Heart left ventricle (tissue), 16 donors: Measurements from ENCODE around the gene GET4. TPM values are rescaled to one million over a fixed set of nuclear protein-coding genes. Genes with fewer than 3 reads are reported as not detected.

Experiments
- ATAC-seq, 4 donors: fragments of 200-7000 bp; cut with Tn5 transposase; one replicate each; pipeline ENCODE4 v1.9.1; 2020 to 2022; ENCODE audit warnings: moderate library complexity in 4 of 4, mild to moderate bottlenecking in 3 of 4, moderate number of reproducible peaks in 1 of 4
- DNase-seq, 5 donors: peaks; one replicate each; pipeline ENCODE4 v3.0.0-alpha.2; 2020
- H3K27ac ChIP-seq, 12 donors: fragments of 200-600 bp; sonication (generic) in 4 of 12; one replicate each; pipeline versions ENCODE4 v1.5.0 to v1.8.0; 2016 to 2022; ENCODE audit warnings: mild to moderate bottlenecking in 2 of 12
- H3K27me3 ChIP-seq, 9 donors: fragments of 200-600 bp; sonication (generic) in 2 of 9; one replicate each; pipeline versions ENCODE4 v1.5.1 to v1.8.0; 2016 to 2022; ENCODE audit warnings: mild to moderate bottlenecking in 3 of 9
- H3K36me3 ChIP-seq, 9 donors: fragments of 200-600 bp; sonication (generic) in 2 of 9; one replicate each; pipeline versions ENCODE4 v1.5.0 to v1.8.0; 2018 to 2022; ENCODE audit warnings: mild to moderate bottlenecking in 2 of 9
- H3K4me1 ChIP-seq, 12 donors: fragments of 200-600 bp; sonication (generic) in 4 of 12; one replicate each; pipeline versions ENCODE4 v1.5.0 to v1.8.0; 2016 to 2022; ENCODE audit warnings: mild to moderate bottlenecking in 3 of 12
- H3K4me3 ChIP-seq, 12 donors: fragments of 200-600 bp; sonication (generic) in 4 of 12; one replicate each; pipeline versions ENCODE4 v1.5.0 to v1.8.0; 2017 to 2022; ENCODE audit warnings: mild to moderate bottlenecking in 9 of 12, moderate library complexity in 4 of 12
- H3K9me3 ChIP-seq, 12 donors: fragments of 200-600 bp; sonication (generic) in 4 of 12; one replicate each; pipeline versions ENCODE4 v1.5.0 to v1.8.0; 2016 to 2022; ENCODE audit warnings: mild to moderate bottlenecking in 1 of 12
- POLR2A ChIP-seq, 2 donors: fragments of 450-650 bp; IDR thresholded peaks; one replicate each; pipeline ENCODE4 v1.6.1; 2017; ENCODE audit warnings: antibody characterized with exemption in 2 of 2, mild to moderate bottlenecking in 2 of 2, moderate library complexity in 2 of 2
- WGBS, 4 donors: extraction: QIAGEN DNeasy Blood & Tissue Kit in 2 of 4; methylation state at CpG; one replicate each; pipeline versions ENCODE4 v1.1.5 to v1.1.7; 2013 to 2018; 5-methylcytosine and 5-hydroxymethylcytosine counted together
- intact Hi-C, 10 donors: fragments of 100-400 bp; cut with DNase I; formaldehyde crosslinking; loops; one replicate each; pipeline versions ENCODE4 v1.11.1 to v1.14.2; 2022
- polyA plus RNA-seq, 2 donors: library from polyadenylated mRNA; stranded (reverse); fragments of 200-250 nt; gene quantifications; one replicate each; pipeline ENCODE4 v1.2.3, GENCODE V29; 2013
- total RNA-seq, 9 donors: library from RNA; depleted of rRNA in 2 of 9; stranded (reverse); fragments of >200 nt in 2 of 9; fragmentation: NEBNext Ultra II Directional in 3 of 9; extraction: Animal tissue kit (Norgen Biotek cat#: 25700) in 3 of 9; gene quantifications; one replicate each; pipeline versions ENCODE4 v1.1.0 to v1.2.4, GENCODE V29; 2016 to 2023
- TF ChIP-seq, protein P1 (sequence below), 12 donors: fragments of 200-600 bp; sonication (generic) in 4 of 12; IDR thresholded peaks; one replicate each; pipeline versions ENCODE4 v1.5.0 to v1.8.0; 2018 to 2022; ENCODE audit warnings: antibody characterized with exemption in 12 of 12, mild to moderate bottlenecking in 5 of 12
- donor health status: ischemic (EF 13 %, LVEDD 7.1; RV severe dilation, severe dysfunction).
- donor health status: healthy with polysubstance abuse.
- donor health status: DM: no; HTN: yes; CAD: no.
- donor health status: DM: no; HTN: no; CAD: no.
- donor health status: ischemic (EF 25% LVEDD 6.9; RV normal size, moderate dysfunction).
- donor health status: ischemic (EF 25% LVEDD 5.7; RV mildly dilated, moderate dysfunction).
- donor health status: healthy.
- donor health status: DM: yes; HTN: yes; CAD: no.
- donor health status: ischemic (EF 35%, LVEDD 5.7; RV mildly dilated, moderate dysfunction).
- donor health status: nonischemic (EF 11% LVEDD 7.7; RV severe dilation, severe dysfunction).
- donor health status: DM: yes; HTN: yes; CAD: no.
- donor health status: PGD.
- donor health status: ischemic (EF 29% LVEDD 5.4; RV normal size, mild dysfunction).
- donor health status: nonischemic (EF 23%, LVEDD 6.1; RV moderate dilation, normal function).

Gene GET4
- total and polyA plus RNA-seq, 11 donors = 14.6 to 34.1 (median 19.7) TPM

DNA sequence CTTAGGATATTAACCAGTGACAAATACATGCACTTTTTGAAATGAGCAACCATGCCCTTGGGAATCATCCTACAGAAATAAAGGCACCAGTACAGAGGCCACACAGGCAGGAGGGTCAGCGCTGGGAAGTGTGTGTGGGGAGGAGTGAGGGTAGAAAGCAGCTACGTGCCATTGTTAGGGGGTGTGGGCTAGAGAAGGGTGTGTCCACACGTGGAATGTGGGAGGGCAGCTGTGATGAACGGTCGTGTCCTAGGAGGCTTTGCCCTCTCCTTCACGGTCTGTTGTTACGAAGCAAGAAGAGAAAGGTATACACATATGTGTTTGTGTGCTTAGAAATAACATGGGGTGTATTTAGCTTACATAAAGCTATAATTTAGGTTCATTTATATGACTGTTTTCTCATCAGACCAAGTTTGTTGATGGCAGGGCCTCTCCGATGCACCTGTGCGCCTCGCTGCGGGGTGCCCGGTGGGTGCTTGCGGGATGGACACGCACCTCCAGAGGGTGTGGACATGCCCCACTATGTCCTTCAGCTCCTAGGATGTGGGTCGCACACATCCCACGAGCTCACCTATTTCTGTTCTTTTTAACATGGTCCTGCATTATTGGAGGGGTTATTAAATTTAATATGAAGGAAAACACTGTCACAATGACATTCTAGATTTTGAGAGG, 16.9 kb upstream of the GET4 start:
- no peak overlapping the region for H3K27ac ChIP-seq
- DNase-seq (no peak), ATAC-seq (no peak)
- H3K27me3 ChIP-seq = no peaks in the 10 kb centered on the region
- no peaks in the 10 kb centered on the region for H3K9me3 ChIP-seq
- H3K36me3 ChIP-seq = peaks cover 8 to 100% (median 95%) of the 10 kb centered on the region in 9 donors
- no peaks in the 10 kb centered on the region for H3K4me1 ChIP-seq
- intact Hi-C loops = loop anchor here in 2 of 10 donors (10.0 kb wide), 1 partner anchor 535 kb away; no protein-coding TSS in a partner anchor
- no peak overlapping the region for H3K4me3 ChIP-seq
- TF ChIP-seq POLR2A (IDR thresholded peaks at IDR 0.05) = no peak
- TF ChIP-seq, protein P1, sequence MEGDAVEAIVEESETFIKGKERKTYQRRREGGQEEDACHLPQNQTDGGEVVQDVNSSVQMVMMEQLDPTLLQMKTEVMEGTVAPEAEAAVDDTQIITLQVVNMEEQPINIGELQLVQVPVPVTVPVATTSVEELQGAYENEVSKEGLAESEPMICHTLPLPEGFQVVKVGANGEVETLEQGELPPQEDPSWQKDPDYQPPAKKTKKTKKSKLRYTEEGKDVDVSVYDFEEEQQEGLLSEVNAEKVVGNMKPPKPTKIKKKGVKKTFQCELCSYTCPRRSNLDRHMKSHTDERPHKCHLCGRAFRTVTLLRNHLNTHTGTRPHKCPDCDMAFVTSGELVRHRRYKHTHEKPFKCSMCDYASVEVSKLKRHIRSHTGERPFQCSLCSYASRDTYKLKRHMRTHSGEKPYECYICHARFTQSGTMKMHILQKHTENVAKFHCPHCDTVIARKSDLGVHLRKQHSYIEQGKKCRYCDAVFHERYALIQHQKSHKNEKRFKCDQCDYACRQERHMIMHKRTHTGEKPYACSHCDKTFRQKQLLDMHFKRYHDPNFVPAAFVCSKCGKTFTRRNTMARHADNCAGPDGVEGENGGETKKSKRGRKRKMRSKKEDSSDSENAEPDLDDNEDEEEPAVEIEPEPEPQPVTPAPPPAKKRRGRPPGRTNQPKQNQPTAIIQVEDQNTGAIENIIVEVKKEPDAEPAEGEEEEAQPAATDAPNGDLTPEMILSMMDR (IDR thresholded peaks at IDR 0.05) = no peak
- 66 to 73% (median 69%) methylated on average over 16 of the region's 16 CpGs for WGBS, 4 donors

DNA sequence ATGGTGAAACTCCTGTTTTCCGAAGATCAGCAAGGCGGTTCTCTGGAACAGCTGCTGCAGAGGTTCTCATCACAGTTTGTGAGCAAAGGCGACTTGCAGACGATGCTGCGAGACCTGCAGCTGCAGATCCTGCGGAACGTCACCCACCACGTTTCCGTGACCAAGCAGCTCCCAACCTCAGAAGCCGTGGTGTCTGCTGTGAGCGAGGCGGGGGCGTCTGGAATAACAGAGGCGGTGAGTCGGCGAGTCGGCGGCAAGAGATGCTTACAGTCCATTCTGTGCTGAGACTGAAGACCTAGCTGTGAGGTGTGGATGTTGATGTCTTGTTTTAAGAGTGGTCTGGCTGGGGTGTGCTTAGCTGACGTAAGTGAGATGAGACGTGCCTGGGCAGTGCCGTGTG, 16.2 kb upstream of the GET4 start:
- WGBS, 4 donors = 90 to 94% (median 93%) methylated on average over 21 of the region's 21 CpGs
- intact Hi-C loops = loop anchor here in 2 of 10 donors (10.0 kb wide), 1 partner anchor 535 kb away; no protein-coding TSS in a partner anchor
- Histone ChIP-seq H3K4me3 (no peak overlapping the region), H3K27me3 (no peaks in the 10 kb centered on the region), H3K27ac (no peak overlapping the region), H3K36me3 (peaks cover 8 to 100% (median 95%) of the 10 kb centered on the region in 9 donors), H3K9me3 (no peaks in the 10 kb centered on the region), H3K4me1 (no peaks in the 10 kb centered on the region)
- no peak for DNase-seq
- no peak for ATAC-seq
- TF ChIP-seq POLR2A (IDR thresholded peaks at IDR 0.05) = no peak
- TF ChIP-seq, protein P1 (IDR thresholded peaks at IDR 0.05) = no peak

DNA sequence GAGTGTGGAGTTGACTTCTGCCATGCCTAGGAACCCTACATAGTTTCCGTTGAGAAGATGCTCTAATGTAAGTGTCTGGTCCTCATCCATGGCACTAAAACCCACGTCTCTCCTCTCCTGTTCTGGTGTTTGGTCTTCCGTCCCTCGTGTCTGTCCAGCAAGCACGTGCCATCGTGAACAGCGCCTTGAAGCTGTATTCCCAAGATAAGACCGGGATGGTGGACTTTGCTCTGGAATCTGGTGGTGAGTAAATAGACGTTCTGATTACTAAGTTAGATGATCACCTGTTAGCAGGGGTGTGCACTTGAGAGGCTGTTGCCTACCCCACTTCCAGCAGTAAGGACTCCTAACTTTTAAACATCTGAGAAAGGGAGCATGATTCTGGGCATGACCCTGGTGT, 15.1 kb upstream of the GET4 start:
- Histone ChIP-seq H3K4me1 (no peaks in the 10 kb centered on the region), H3K4me3 (no peak overlapping the region), H3K9me3 (no peaks in the 10 kb centered on the region), H3K27me3 (no peaks in the 10 kb centered on the region), H3K36me3 (peaks cover 8 to 100% (median 96%) of the 10 kb centered on the region in 9 donors), H3K27ac (no peak overlapping the region)
- no peak for DNase-seq
- TF ChIP-seq, protein P1 (IDR thresholded peaks at IDR 0.05) = no peak
- no peak for TF ChIP-seq POLR2A (IDR thresholded peaks at IDR 0.05)
- WGBS, 4 donors = 81 to 89% (median 82%) methylated on average over 9 of the region's 9 CpGs
- intact Hi-C loops = loop anchor here in 2 of 10 donors (10.0 kb wide), 1 partner anchor 536 kb away; no protein-coding TSS in a partner anchor
- ATAC-seq = no peak

DNA sequence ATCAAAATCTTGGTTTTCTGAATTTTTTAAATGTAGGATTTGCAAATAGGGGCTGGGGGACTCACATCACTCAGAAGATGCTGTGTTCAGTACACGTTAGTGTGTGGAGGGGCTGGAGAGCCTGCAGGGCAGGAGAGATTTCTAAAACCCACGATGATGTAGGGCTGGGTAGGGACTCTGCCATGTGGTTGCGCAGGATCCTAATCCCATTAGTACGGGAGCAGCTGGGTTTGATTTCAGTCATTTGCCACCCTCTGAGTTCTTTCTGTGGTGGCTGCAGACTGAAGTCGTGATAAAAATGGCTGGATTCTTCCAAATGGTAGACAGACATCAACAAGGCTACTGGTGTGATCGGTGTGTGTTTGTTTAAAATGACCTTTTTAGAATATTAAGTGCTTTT, 14.2 kb upstream of the GET4 start:
- DNase-seq (no peak), ATAC-seq (no peak)
- 95 to 98% (median 97%) methylated on average over 6 of the region's 6 CpGs for WGBS, 4 donors
- Histone ChIP-seq H3K4me3 (no peak overlapping the region), H3K4me1 (peaks cover 0 to 7% (median 3%) of the 10 kb centered on the region in 12 donors), H3K27me3 (no peaks in the 10 kb centered on the region), H3K27ac (no peak overlapping the region), H3K9me3 (no peaks in the 10 kb centered on the region), H3K36me3 (peaks cover 8 to 99% (median 92%) of the 10 kb centered on the region in 9 donors)
- TF ChIP-seq POLR2A (IDR thresholded peaks at IDR 0.05) = no peak
- TF ChIP-seq, protein P1 (IDR thresholded peaks at IDR 0.05) = no peak
- intact Hi-C loops = loop anchor here in 2 of 10 donors (10.0 kb wide), 1 partner anchor 537 kb away; no protein-coding TSS in a partner anchor
